ENCODE data around the gene TAS1R1. TPM values are rescaled to one million over a fixed set of nuclear protein-coding genes. Genes with fewer than 3 reads are reported as not detected.
"Not testable (repeated sequence)": the region's sequence is repeated elsewhere in the genome, so short reads cannot be mapped to it uniquely, and the experiment has no call there.

Gene TAS1R1
- total RNA-seq, 2 experiments from 2014 or later, result not detected

- peaks cover 31% of the 10 kb centered on the region for H3K4me1 Mint-ChIP-seq (ENCODE audit: low read depth)
- POLR2A ChIA-PET, result no interaction called here
- CTCF ChIA-PET, result interaction anchor here (0.7 kb wide), 1 partner anchor 15 kb away, joined by 4 read pairs; no protein-coding TSS in a partner anchor
- no peak overlapping the region for H3K4me3 Mint-ChIP-seq
- H3K9me3 Mint-ChIP-seq, result no peaks in the 10 kb centered on the region
- peaks cover 52% of the 10 kb centered on the region for H3K36me3 Mint-ChIP-seq
- no peaks in the 10 kb centered on the region for H3K27me3 Mint-ChIP-seq
- intact Hi-C loops (cut with micrococcal nuclease), result loop anchor here (2.0 kb wide), 1 partner anchor 15 kb away; the partner anchor contains the start of gene PHF13
- DNase-seq, result no peak
- H3K27ac Mint-ChIP-seq, result no peak overlapping the region
These were observed 42.6 kb downstream of the TAS1R1 start for GRCh38 chr1:6597777-6598131.

GRCh38 chr1:6599141-6599975 is 44.3 kb downstream of the TAS1R1 start:
- Mint-ChIP-seq H3K36me3 (peaks cover 47% of the 10 kb centered on the region), H3K9me3 (no peaks in the 10 kb centered on the region), H3K4me1 (ENCODE audit: low read depth) (peaks cover 39% of the 10 kb centered on the region), H3K4me3 (peak overlapping the region; percentile 91), H3K27me3 (no peaks in the 10 kb centered on the region), H3K27ac (peak overlapping the region; percentile 95)
- ChIA-PET POLR2A (interaction anchor here (0.8 to 1.7 kb wide), 4 partner anchors 18 to 45 kb away, joined by 3 to 9 read pairs (median 4); partner anchors contain the start of genes NOL9, TAS1R1, THAP3 and ZBTB48), CTCF (interaction anchor here (0.8 to 3.1 kb wide), 7 partner anchors 18 to 49 kb away, joined by 3 to 20 read pairs (median 3); partner anchors contain the start of genes NOL9, TAS1R1 and ZBTB48)
- intact Hi-C loops (cut with micrococcal nuclease), result loop anchor here (2.0 kb wide), 1 partner anchor 13 kb away; the partner anchor contains the start of gene PHF13
- peak; percentile 79 for DNase-seq

GRCh38 chr1:6599991-6600390 is 44.9 kb downstream of the TAS1R1 start:
- peaks cover 40% of the 10 kb centered on the region for H3K4me1 Mint-ChIP-seq (ENCODE audit: low read depth)
- ChIA-PET CTCF (interaction anchor here (0.8 to 3.1 kb wide), 7 partner anchors 12 to 48 kb away, joined by 3 to 20 read pairs (median 3); partner anchors contain the start of genes NOL9, TAS1R1 and ZBTB48), POLR2A (interaction anchor here (0.9 to 2.0 kb wide), 5 partner anchors 16 to 46 kb away, joined by 3 to 9 read pairs (median 5); partner anchors contain the start of genes NOL9, THAP3 and ZBTB48)
- intact Hi-C loops (cut with micrococcal nuclease), result loop anchor here (2.0 to 5.0 kb wide), 5 partner anchors 13 to 608 kb away; partner anchors contain the start of genes DNAJC11, NPHP4 and PHF13
- not testable (repeated sequence) for DNase-seq, H3K9me3 Mint-ChIP-seq, H3K27me3 Mint-ChIP-seq
- peaks cover 45% of the 10 kb centered on the region for H3K36me3 Mint-ChIP-seq
- H3K4me3 Mint-ChIP-seq, result peak overlapping the region; percentile 91
- H3K27ac Mint-ChIP-seq, result peak overlapping the region; percentile 95

GRCh38 chr1:6600410-6601048 is 45.4 kb downstream of the TAS1R1 start:
- H3K27ac Mint-ChIP-seq, result peak overlapping the region; percentile 95
- H3K4me1 Mint-ChIP-seq (ENCODE audit: low read depth), result peaks cover 40% of the 10 kb centered on the region
- DNase-seq, result no peak
- no peaks in the 10 kb centered on the region for H3K27me3 Mint-ChIP-seq
- POLR2A ChIA-PET, result interaction anchor here (0.6 to 2.7 kb wide), 6 partner anchors 16 to 47 kb away, joined by 3 to 9 read pairs (median 6); partner anchors contain the start of genes NOL9, THAP3 and ZBTB48
- no peaks in the 10 kb centered on the region for H3K9me3 Mint-ChIP-seq
- H3K4me3 Mint-ChIP-seq, result peak overlapping the region; percentile 91
- peaks cover 39% of the 10 kb centered on the region for H3K36me3 Mint-ChIP-seq
- intact Hi-C loops (cut with micrococcal nuclease), result loop anchor here (1.0 to 5.0 kb wide), 8 partner anchors 21 to 608 kb away; partner anchors contain the start of genes CAMTA1, DNAJC11, NOL9 and NPHP4
- CTCF ChIA-PET, result interaction anchor here (0.6 to 3.1 kb wide), 9 partner anchors 9 to 48 kb away, joined by 3 to 20 read pairs (median 3); partner anchors contain the start of genes NOL9, TAS1R1 and ZBTB48

- intact Hi-C loops (cut with micrococcal nuclease), result loop anchor here (1.0 to 5.0 kb wide), 8 partner anchors 22 to 609 kb away; partner anchors contain the start of genes CAMTA1, DNAJC11, NOL9 and NPHP4
- Mint-ChIP-seq H3K36me3 (peaks cover 34% of the 10 kb centered on the region), H3K9me3 (no peaks in the 10 kb centered on the region), H3K4me3 (peak overlapping the region; percentile 91), H3K27ac (peak overlapping the region; percentile 95), H3K4me1 (ENCODE audit: low read depth) (peaks cover 32% of the 10 kb centered on the region), H3K27me3 (no peaks in the 10 kb centered on the region)
- ChIA-PET POLR2A (interaction anchor here (0.6 to 3.8 kb wide), 12 partner anchors 11 to 183 kb away, joined by 3 to 26 read pairs (median 4); partner anchors contain the start of genes NOL9, PHF13 and THAP3), CTCF (interaction anchor here (0.6 to 3.1 kb wide), 10 partner anchors 8 to 115 kb away, joined by 3 to 20 read pairs (median 3); partner anchors contain the start of genes NOL9, PHF13 and TAS1R1)
- DNase-seq, result peak; percentile 94
These were observed 46.2 kb downstream of the TAS1R1 start for GRCh38 chr1:6601049-6601922.

GRCh38 chr1:6601923-6602668 is 47.0 kb downstream of the TAS1R1 start:
- POLR2A ChIA-PET, result interaction anchor here (0.6 to 3.8 kb wide), 12 partner anchors 10 to 436 kb away, joined by 3 to 26 read pairs (median 6); partner anchors contain the start of genes DNAJC11, NOL9, PHF13 and THAP3
- H3K4me3 Mint-ChIP-seq, result peak overlapping the region; percentile 91
- H3K4me1 Mint-ChIP-seq (ENCODE audit: low read depth), result peaks cover 26% of the 10 kb centered on the region
- DNase-seq, result peak; percentile 43
- H3K27me3 Mint-ChIP-seq, result no peaks in the 10 kb centered on the region
- H3K36me3 Mint-ChIP-seq, result peaks cover 31% of the 10 kb centered on the region
- intact Hi-C loops (cut with micrococcal nuclease), result loop anchor here (1.0 to 5.0 kb wide), 9 partner anchors 23 to 610 kb away; partner anchors contain the start of genes CAMTA1, DNAJC11, NOL9 and NPHP4
- peak overlapping the region; percentile 95 for H3K27ac Mint-ChIP-seq
- CTCF ChIA-PET, result interaction anchor here (0.6 to 3.1 kb wide), 8 partner anchors 10 to 376 kb away, joined by 3 to 20 read pairs (median 4); partner anchors contain the start of genes NOL9, PHF13 and TAS1R1
- H3K9me3 Mint-ChIP-seq, result no peaks in the 10 kb centered on the region

- Mint-ChIP-seq H3K4me3 (peak within 1 kb of the TSS; percentile 91), H3K27ac (peak within 1 kb of the TSS; percentile 97), H3K9me3 (no peaks in the 10 kb centered on the region), H3K27me3 (no peaks in the 10 kb centered on the region), H3K4me1 (ENCODE audit: low read depth) (peaks cover 20% of the 10 kb centered on the region), H3K36me3 (peaks cover 27% of the 10 kb centered on the region)
- peak; percentile 93 for DNase-seq
- ChIA-PET POLR2A (interaction anchor here (0.6 to 3.8 kb wide), 10 partner anchors 10 to 435 kb away, joined by 3 to 26 read pairs (median 6); partner anchors contain the start of genes CAMTA1, DNAJC11, NOL9 and PHF13), CTCF (interaction anchor here (0.6 to 1.8 kb wide), 6 partner anchors 10 to 376 kb away, joined by 3 to 4 read pairs (median 4); partner anchors contain the start of gene PHF13)
- intact Hi-C loops (cut with micrococcal nuclease), result loop anchor here (1.0 to 5.0 kb wide), 6 partner anchors 11 to 610 kb away; partner anchors contain the start of genes DNAJC11, NPHP4 and PHF13
These were observed 47.6 kb downstream of the TAS1R1 start, which contains the start of gene KLHL21 for GRCh38 chr1:6602669-6603237. Gene KLHL21 (minus strand): TSS chr1:6602869. CDS start chr1:6602817, 52 bp downstream.

GRCh38 chr1:6603238-6603914 is 48.3 kb downstream of the TAS1R1 start:
- Mint-ChIP-seq H3K4me3 (peak overlapping the region; percentile 75), H3K4me1 (ENCODE audit: low read depth) (peaks cover 20% of the 10 kb centered on the region)
- DNase-seq, result peak; percentile 71

More at GRCh38 chr1:6603238-6603914, 48.3 kb downstream of the TAS1R1 start:
- Mint-ChIP-seq H3K27me3 (no peaks in the 10 kb centered on the region), H3K36me3 (peaks cover 25% of the 10 kb centered on the region), H3K27ac (peak overlapping the region; percentile 97), H3K9me3 (no peaks in the 10 kb centered on the region)
- intact Hi-C loops (cut with micrococcal nuclease), result loop anchor here (1.0 to 5.0 kb wide), 6 partner anchors 10 to 611 kb away; partner anchors contain the start of genes DNAJC11, NPHP4 and PHF13
- CTCF ChIA-PET, result interaction anchor here (0.9 to 1.7 kb wide), 4 partner anchors 9 to 467 kb away, joined by 3 to 4 read pairs (median 3); partner anchors contain the start of gene PHF13
- POLR2A ChIA-PET, result interaction anchor here (0.7 to 3.8 kb wide), 10 partner anchors 9 to 182 kb away, joined by 3 to 26 read pairs (median 6); partner anchors contain the start of genes CAMTA1, DNAJC11, NOL9 and PHF13

Data from activated CD4-positive, alpha-beta memory T cell treated with anti-CD3 and anti-CD28 coated beads for 36 hours (primary cell).